Endothelial cell of umbilical vein (primary cell): ENCODE data around the gene ACAD8. TPM values are rescaled to one million over a fixed set of nuclear protein-coding genes. Genes with fewer than 3 reads are reported as not detected.

Experiments
- BruUV-seq: library from RNA; stranded (reverse); fragments of 400-500 nt; replicated peaks from 2 replicates; lab custom pipeline; 2021; lab: Mats Ljungman, UMichigan
- CTCF ChIA-PET: fragments of 300-600, 350-600 bp; sonication (Branson Sonifier 250); formaldehyde crosslinking; loops from one replicate; lab custom pipeline; 2021; ENCODE audit warnings: antibody characterized with exemption, inconsistent platforms; lab: Charles Lee
- POLR2A ChIA-PET: fragments of 300-600, 350-600 bp; sonication (Branson Sonifier 250); formaldehyde crosslinking; loops from one replicate; lab custom pipeline; 2021; ENCODE audit warnings: antibody characterized with exemption, inconsistent platforms; lab: Charles Lee
- DNase-seq: peaks from one replicate; pipeline ENCODE4 v3.0.0-alpha.2; 2011; ENCODE audit warnings: low read depth, low spot score
- FAIRE-seq: peaks from 2 replicates; lab custom pipeline; 2011; peaks lifted over from hg19 to GRCh38; lab: Jason Lieb, UNC
- H2AFZ ChIP-seq: 2 replicates; pipeline ENCODE4 v1.6.0; 2012; ENCODE audit warnings: low read depth, low read length, control low read depth, inconsistent platforms
- H3K27ac ChIP-seq: 2 replicates; pipeline ENCODE4 v1.5.1; 2011; ENCODE audit warnings: low read depth, mild to moderate bottlenecking, control low read depth, low read length, moderate library complexity; ENCODE audit not compliant: insufficient read depth
- H3K27me3 ChIP-seq, 2 experiments: 2 replicates each; pipeline versions ENCODE4 v1.6.0 to v1.6.1; 2011; ENCODE audit warnings: low read length in 2 of 2, mixed read lengths in 1 of 2; ENCODE audit not compliant: control insufficient read depth in 2 of 2, insufficient read depth in 2 of 2
- H3K36me3 ChIP-seq, 2 experiments: 2 replicates in 1 of 2; 3 replicates in 1 of 2; pipeline ENCODE4 v1.5.1; 2011; ENCODE audit warnings: low read length in 2 of 2, mild to moderate bottlenecking in 1 of 2, moderate library complexity in 1 of 2; ENCODE audit not compliant: control insufficient read depth in 2 of 2, insufficient read depth in 2 of 2; ENCODE audit errors: extremely low read depth in 1 of 2
- H3K4me1 ChIP-seq: 3 replicates; pipeline ENCODE4 v1.5.1; 2011; ENCODE audit warnings: mild to moderate bottlenecking, low read length; ENCODE audit not compliant: control insufficient read depth, insufficient read depth; ENCODE audit errors: extremely low read depth
- H3K4me2 ChIP-seq: 2 replicates; pipeline ENCODE4 v1.6.1; 2011; ENCODE audit warnings: low read length, control low read depth, mixed read lengths; ENCODE audit not compliant: insufficient read depth
- H3K4me3 ChIP-seq, 3 experiments: fragments of 200-600 bp in 1 of 3; sonication (generic), shearing (Covaris generic) in 1 of 3; replicated peaks in 1 of 3; 2 replicates each; pipeline ENCODE4 v1.5.1; 2011 to 2016; ENCODE audit warnings: control low read depth in 3 of 3, low read length in 3 of 3, mild to moderate bottlenecking in 2 of 3, inconsistent platforms in 1 of 3, low read depth in 1 of 3, moderate library complexity in 1 of 3; ENCODE audit not compliant: insufficient read depth in 1 of 3
- H3K79me2 ChIP-seq: 2 replicates; pipeline ENCODE4 v1.6.0; 2012; ENCODE audit warnings: low read length, inconsistent platforms; ENCODE audit not compliant: control insufficient read depth, insufficient read depth
- H3K9ac ChIP-seq: replicated peaks from 2 replicates; pipeline ENCODE3; 2011; ENCODE audit warnings: low read length, control low read depth; ENCODE audit not compliant: insufficient read depth; ENCODE audit errors: extremely low read depth
- H3K9me1 ChIP-seq: replicated peaks from 3 replicates; pipeline ENCODE4 v1.6.0; 2011; ENCODE audit warnings: mild to moderate bottlenecking, low read length; ENCODE audit not compliant: control insufficient read depth, insufficient read depth; ENCODE audit errors: extremely low read depth
- H3K9me3 ChIP-seq: replicated peaks from 2 replicates; pipeline ENCODE4 v1.5.1; 2012; ENCODE audit warnings: low read length, inconsistent platforms; ENCODE audit not compliant: control insufficient read depth, insufficient read depth
- H4K20me1 ChIP-seq: replicated peaks from 2 replicates; pipeline ENCODE3; 2011; ENCODE audit warnings: mild to moderate bottlenecking, low read length; ENCODE audit not compliant: control insufficient read depth, insufficient read depth; ENCODE audit errors: extremely low read depth
- EZH2 ChIP-seq: IDR thresholded peaks from 2 replicates; pipeline ENCODE4 v1.6.1; 2012; ENCODE audit warnings: borderline replicate concordance, low read depth, mild to moderate bottlenecking, moderate library complexity, low read length, inconsistent platforms; ENCODE audit not compliant: severe bottlenecking
- FOS ChIP-seq: IDR thresholded peaks from 2 replicates; pipeline ENCODE4 v1.6.1; 2011; ENCODE audit warnings: mild to moderate bottlenecking, low read length, moderate library complexity, borderline replicate concordance; ENCODE audit not compliant: insufficient read depth
- GATA2 ChIP-seq: IDR thresholded peaks from 2 replicates; pipeline ENCODE4 v1.7.0; 2011; ENCODE audit warnings: low read depth, mild to moderate bottlenecking, moderate library complexity, mixed read lengths, low read length; ENCODE audit not compliant: insufficient read length, insufficient read depth
- JUN ChIP-seq: IDR thresholded peaks from 2 replicates; pipeline ENCODE4 v1.6.1; 2011; ENCODE audit warnings: borderline replicate concordance, low read depth; ENCODE audit not compliant: insufficient read length, insufficient read depth
- MYC ChIP-seq: IDR thresholded peaks from one replicate; pipeline ENCODE4 v1.6.1; 2011; ENCODE audit warnings: mild to moderate bottlenecking, low read depth, low read length
- POLR2A ChIP-seq: IDR thresholded peaks from 2 replicates; pipeline ENCODE4 v1.6.1; 2012; ENCODE audit warnings: low read depth, mild to moderate bottlenecking, control low read depth, low read length
- POLR2AphosphoS5 ChIP-seq: IDR thresholded peaks from 2 replicates; pipeline ENCODE4 v1.6.1; 2012; ENCODE audit warnings: low read depth, mild to moderate bottlenecking, control low read depth, low read length, moderate library complexity; ENCODE audit not compliant: insufficient read depth
- dilution Hi-C: fragments of 300-500 bp; cut with MboI; formaldehyde crosslinking; loops from one replicate; pipeline ENCODE4 v1.15.0; 2019; ENCODE audit warnings: low sequenced_read_pairs; ENCODE audit not compliant: extremely low pct_ligation_motif_present
- intact Hi-C: fragments of 100-400 bp; cut with micrococcal nuclease; formaldehyde crosslinking; loops from one replicate; pipeline ENCODE4 v1.10.0; 2022
- polyA plus RNA-seq, 4 experiments: library from polyadenylated mRNA; depleted of rRNA in 3 of 4; stranded (reverse) in 3 of 4; unstranded in 1 of 4; fragments of >200 nt; gene quantifications; 2 replicates each; pipeline versions ENCODE4 v1.2.1 to v1.2.3, GENCODE V29; 2011 to 2012; ENCODE audit warnings: missing spikeins in 1 of 4
- total RNA-seq: library from RNA; stranded (reverse); gene quantifications from 2 replicates; pipeline ENCODE4 v1.2.3, GENCODE V29; 2021
- TF ChIP-seq, protein P1 (sequence below): IDR thresholded peaks from 2 replicates; pipeline ENCODE4 v1.6.1; 2011; ENCODE audit not compliant: insufficient read depth, insufficient read length
- TF ChIP-seq, protein P2 (sequence below), 2 donors: IDR thresholded peaks; 1 replicate in 1 of 2; 2 replicates in 1 of 2; pipeline ENCODE4 v1.5.1; 2011; ENCODE audit warnings: low read length in 2 of 2, mild to moderate bottlenecking in 2 of 2, moderate library complexity in 2 of 2, control low read depth in 1 of 2, inconsistent platforms in 1 of 2, low read depth in 1 of 2; ENCODE audit not compliant: insufficient read depth in 1 of 2; ENCODE audit errors: extremely low read depth in 1 of 2

ACAD8 gene
- total and polyA plus RNA-seq, 2 donors (not counting 3 experiments of a cell fraction or from before 2014, with no cell fraction given), result 22.9 to 29.0 TPM

DNA sequence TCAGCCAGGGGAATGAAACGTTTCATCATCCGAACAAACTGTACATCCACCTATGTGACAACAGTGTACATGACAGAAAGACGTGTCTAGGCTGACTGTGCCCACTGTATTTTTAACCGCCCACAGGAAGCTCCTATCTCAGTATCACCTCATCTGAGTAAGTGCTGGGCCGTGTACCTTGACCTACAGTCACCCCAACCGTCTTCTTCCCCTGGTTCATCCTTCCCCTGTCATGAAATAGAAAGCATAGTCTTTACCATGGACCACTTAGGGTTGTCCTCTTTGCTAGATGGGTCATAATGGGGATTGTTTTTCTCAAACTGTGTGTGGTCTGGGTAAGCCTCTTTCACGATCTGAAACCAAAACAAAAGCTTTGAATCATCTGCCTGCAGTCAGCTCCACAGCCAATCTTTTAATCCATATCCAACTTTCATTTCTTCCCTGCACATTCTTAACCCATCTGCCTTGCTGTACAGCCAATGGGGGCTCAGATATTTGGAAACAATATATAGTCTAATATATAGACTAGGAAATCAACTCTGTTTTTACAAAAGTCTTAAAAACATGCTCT is 4.4 kb upstream of the ACAD8 start:
- no peak overlapping the region for H3K27ac ChIP-seq
- TF ChIP-seq POLR2AphosphoS5, result no peak
- TF ChIP-seq EZH2, result no peak
- no peak for TF ChIP-seq FOS
- TF ChIP-seq, protein P1, sequence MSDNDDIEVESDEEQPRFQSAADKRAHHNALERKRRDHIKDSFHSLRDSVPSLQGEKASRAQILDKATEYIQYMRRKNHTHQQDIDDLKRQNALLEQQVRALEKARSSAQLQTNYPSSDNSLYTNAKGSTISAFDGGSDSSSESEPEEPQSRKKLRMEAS, result no peak
- TF ChIP-seq POLR2A, result no peak
- no peak for TF ChIP-seq JUN
- no peak for TF ChIP-seq MYC
- TF ChIP-seq, protein P2, sequence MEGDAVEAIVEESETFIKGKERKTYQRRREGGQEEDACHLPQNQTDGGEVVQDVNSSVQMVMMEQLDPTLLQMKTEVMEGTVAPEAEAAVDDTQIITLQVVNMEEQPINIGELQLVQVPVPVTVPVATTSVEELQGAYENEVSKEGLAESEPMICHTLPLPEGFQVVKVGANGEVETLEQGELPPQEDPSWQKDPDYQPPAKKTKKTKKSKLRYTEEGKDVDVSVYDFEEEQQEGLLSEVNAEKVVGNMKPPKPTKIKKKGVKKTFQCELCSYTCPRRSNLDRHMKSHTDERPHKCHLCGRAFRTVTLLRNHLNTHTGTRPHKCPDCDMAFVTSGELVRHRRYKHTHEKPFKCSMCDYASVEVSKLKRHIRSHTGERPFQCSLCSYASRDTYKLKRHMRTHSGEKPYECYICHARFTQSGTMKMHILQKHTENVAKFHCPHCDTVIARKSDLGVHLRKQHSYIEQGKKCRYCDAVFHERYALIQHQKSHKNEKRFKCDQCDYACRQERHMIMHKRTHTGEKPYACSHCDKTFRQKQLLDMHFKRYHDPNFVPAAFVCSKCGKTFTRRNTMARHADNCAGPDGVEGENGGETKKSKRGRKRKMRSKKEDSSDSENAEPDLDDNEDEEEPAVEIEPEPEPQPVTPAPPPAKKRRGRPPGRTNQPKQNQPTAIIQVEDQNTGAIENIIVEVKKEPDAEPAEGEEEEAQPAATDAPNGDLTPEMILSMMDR (IDR thresholded peaks at IDR 0.05; ENCODE audit: extremely low read depth in 1 of 2, insufficient read depth in 1 of 2, low read depth in 1 of 2, low read length in 2 of 2), result no peak
- no peak for TF ChIP-seq GATA2
- FAIRE-seq (no peak), DNase-seq (no peak)
- peaks cover 1% of the 10 kb centered on the region for H3K79me2 ChIP-seq
- no TSS peak for BruUV-seq
- no peaks in the 10 kb centered on the region for H3K27me3 ChIP-seq
- ChIA-PET CTCF (interaction anchor here (0.7 kb wide), 1 partner anchor 210 kb away, joined by 4 read pairs; no protein-coding TSS in a partner anchor), POLR2A (no interaction called here)
- H3K4me1 ChIP-seq, result peaks cover 6% of the 10 kb centered on the region
- H3K9ac ChIP-seq, result no peak overlapping the region
- dilution Hi-C loops (no loop called here), intact Hi-C loops (no loop called here)
- no peak overlapping the region for H3K4me2 ChIP-seq
- no peaks in the 10 kb centered on the region for H3K9me1 ChIP-seq
- no peaks in the 10 kb centered on the region for H4K20me1 ChIP-seq
- H3K4me3 ChIP-seq, result no peak overlapping the region
- no peak overlapping the region for H2AFZ ChIP-seq
- H3K36me3 ChIP-seq, result peaks cover 3 to 41% of the 10 kb centered on the region in 2 experiments
- no peaks in the 10 kb centered on the region for H3K9me3 ChIP-seq
